HCT116 (cell line): ENCODE measurements around the gene A3GALT2.

Source experiments
- EZH2 ChIP-seq: fragments of 200-600 bp; sonication (generic); IDR thresholded peaks from 2 replicates; pipeline ENCODE4 v1.6.1; 2017; ENCODE audit warnings: antibody characterized with exemption, mixed run types
- FOSL1 ChIP-seq: IDR thresholded peaks from 2 replicates; pipeline ENCODE4 v1.6.1; 2012; ENCODE audit warnings: low read depth
- POLR2A ChIP-seq: IDR thresholded peaks from 2 replicates; pipeline ENCODE4 v1.7.0; 2011; ENCODE audit warnings: borderline replicate concordance; ENCODE audit not compliant: insufficient read depth, insufficient read length; ENCODE audit errors: extremely low read depth
- POLR2AphosphoS5 ChIP-seq: IDR thresholded peaks from 2 replicates; pipeline ENCODE4 v1.6.1; 2011; ENCODE audit warnings: mild to moderate bottlenecking, low read depth, low read length, moderate library complexity
- RAD21 ChIP-seq: IDR thresholded peaks from 2 replicates; pipeline ENCODE4 v1.6.1; 2012; ENCODE audit warnings: low read depth, mild to moderate bottlenecking
- TF ChIP-seq, protein P1 (sequence below), 3 experiments: fragments of 200-600 bp in 1 of 3; sonication (generic) in 1 of 3; IDR thresholded peaks in 2 of 3; conservative IDR thresholded peaks in 1 of 3; 2 replicates each; pipeline ENCODE4 v1.5.1; 2012 to 2017; ENCODE audit warnings: low read depth in 2 of 3, low read length in 2 of 3, antibody characterized with exemption in 1 of 3, borderline replicate concordance in 1 of 3, control low read depth in 1 of 3, mild to moderate bottlenecking in 1 of 3, mixed read lengths in 1 of 3, mixed run types in 1 of 3, moderate library complexity in 1 of 3; ENCODE audit not compliant: insufficient read depth in 1 of 3

DNA sequence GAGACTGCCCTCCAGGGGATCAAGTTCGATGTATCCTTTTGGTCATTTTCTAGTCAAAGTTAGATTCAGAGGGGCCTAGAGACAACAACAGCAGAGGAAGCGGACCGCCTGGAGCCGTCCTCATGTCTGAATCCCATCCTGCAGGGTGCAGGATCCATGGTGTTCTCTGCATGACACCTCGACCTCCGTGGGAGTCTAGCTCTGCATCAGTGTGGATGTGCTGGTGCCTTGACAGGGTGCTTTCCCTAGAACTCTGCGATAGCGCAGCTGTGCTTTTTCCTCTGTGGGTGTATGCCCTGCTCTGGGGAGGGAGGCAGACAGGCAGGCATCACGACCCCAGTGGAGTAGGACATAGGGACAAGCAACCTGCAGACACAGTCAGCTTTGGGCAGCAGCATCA is 48.2 kb upstream of the A3GALT2 start:
- TF ChIP-seq RAD21, result no peak
- TF ChIP-seq, protein P1, sequence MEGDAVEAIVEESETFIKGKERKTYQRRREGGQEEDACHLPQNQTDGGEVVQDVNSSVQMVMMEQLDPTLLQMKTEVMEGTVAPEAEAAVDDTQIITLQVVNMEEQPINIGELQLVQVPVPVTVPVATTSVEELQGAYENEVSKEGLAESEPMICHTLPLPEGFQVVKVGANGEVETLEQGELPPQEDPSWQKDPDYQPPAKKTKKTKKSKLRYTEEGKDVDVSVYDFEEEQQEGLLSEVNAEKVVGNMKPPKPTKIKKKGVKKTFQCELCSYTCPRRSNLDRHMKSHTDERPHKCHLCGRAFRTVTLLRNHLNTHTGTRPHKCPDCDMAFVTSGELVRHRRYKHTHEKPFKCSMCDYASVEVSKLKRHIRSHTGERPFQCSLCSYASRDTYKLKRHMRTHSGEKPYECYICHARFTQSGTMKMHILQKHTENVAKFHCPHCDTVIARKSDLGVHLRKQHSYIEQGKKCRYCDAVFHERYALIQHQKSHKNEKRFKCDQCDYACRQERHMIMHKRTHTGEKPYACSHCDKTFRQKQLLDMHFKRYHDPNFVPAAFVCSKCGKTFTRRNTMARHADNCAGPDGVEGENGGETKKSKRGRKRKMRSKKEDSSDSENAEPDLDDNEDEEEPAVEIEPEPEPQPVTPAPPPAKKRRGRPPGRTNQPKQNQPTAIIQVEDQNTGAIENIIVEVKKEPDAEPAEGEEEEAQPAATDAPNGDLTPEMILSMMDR (IDR thresholded peaks at IDR 0.05 in 2 of 3, conservative IDR thresholded peaks at IDR 0.05 in 1 of 3; ENCODE audit: borderline replicate concordance in 1 of 3, insufficient read depth in 1 of 3, low read depth in 2 of 3, low read length in 2 of 3), result no peak
- no peak for TF ChIP-seq POLR2A
- peak; percentile 16; the same call in 1 of the 2 replicates for TF ChIP-seq POLR2AphosphoS5
- no peak for TF ChIP-seq FOSL1
- TF ChIP-seq EZH2, result no peak
